GM23338 (cell line): ENCODE measurements around the gene AGTR1. TPM values are rescaled to one million over a fixed set of nuclear protein-coding genes. Genes with fewer than 3 reads are reported as not detected.

Experiments
- ATAC-seq: fragments of 200-7000 bp; cut with Tn5 transposase; 3 replicates; pipeline ENCODE4 v1.9.1; 2020
- DNase-seq: peaks from one replicate; pipeline ENCODE4 v3.0.0-alpha.2; 2015; ENCODE audit warnings: low spot score
- H2AFZ ChIP-seq: fragments of 200-600 bp; sonication (generic); 2 replicates; pipeline ENCODE4 v1.8.0; 2016; ENCODE audit warnings: antibody characterized with exemption, mild to moderate bottlenecking, moderate library complexity
- H3F3A ChIP-seq: fragments of 200-600 bp; sonication (generic); replicated peaks from 2 replicates; pipeline ENCODE4 v1.8.0; 2017; ENCODE audit warnings: antibody characterized with exemption, mixed run types, low read depth
- H3K27ac ChIP-seq: fragments of 200-600 bp; sonication (generic); 2 replicates; pipeline ENCODE4 v1.6.1; 2016; ENCODE audit warnings: low read depth
- H3K27me3 ChIP-seq: fragments of 200-600 bp; sonication (generic); 2 replicates; pipeline ENCODE4 v1.8.0; 2016; ENCODE audit warnings: mild to moderate bottlenecking, mixed run types, moderate library complexity; ENCODE audit not compliant: insufficient read depth
- H3K36me3 ChIP-seq: fragments of 200-600 bp; sonication (generic); 2 replicates; pipeline ENCODE4 v1.8.0; 2016; ENCODE audit warnings: mild to moderate bottlenecking; ENCODE audit not compliant: insufficient read depth
- H3K4me1 ChIP-seq: fragments of 200-600 bp; sonication (generic); 2 replicates; pipeline ENCODE4 v1.8.0; 2016; ENCODE audit warnings: mild to moderate bottlenecking, moderate library complexity; ENCODE audit not compliant: insufficient read depth
- H3K4me2 ChIP-seq: fragments of 200-600 bp; sonication (generic); 2 replicates; pipeline ENCODE4 v1.7.1; 2017; ENCODE audit warnings: mixed run types
- H3K4me3 ChIP-seq: fragments of 200-600 bp; sonication (generic); 2 replicates; pipeline ENCODE4 v1.6.1; 2016; ENCODE audit warnings: mixed run types
- H3K79me2 ChIP-seq: fragments of 200-600 bp; sonication (generic); replicated peaks from 2 replicates; pipeline ENCODE4 v1.8.0; 2017; ENCODE audit warnings: mild to moderate bottlenecking; ENCODE audit not compliant: insufficient read depth
- H3K9me2 ChIP-seq: fragments of 200-600 bp; sonication (generic); 2 replicates; pipeline ENCODE4 v1.8.0; 2017; ENCODE audit not compliant: insufficient read depth
- H4K20me1 ChIP-seq: fragments of 200-600 bp; sonication (generic); replicated peaks from 2 replicates; pipeline ENCODE4 v1.8.0; 2017; ENCODE audit warnings: mild to moderate bottlenecking; ENCODE audit not compliant: insufficient read depth
- H3K27ac Mint-ChIP-seq: 2 replicates; pipeline ENCODE4 v1.8.0; 2020; ENCODE audit warnings: inconsistent platforms, mild to moderate bottlenecking, moderate library complexity, mixed read lengths
- H3K27me3 Mint-ChIP-seq: 3 replicates; pipeline ENCODE4 v1.8.0; 2022; ENCODE audit warnings: low read depth, mild to moderate bottlenecking, moderate library complexity, mixed read lengths, inconsistent platforms; ENCODE audit not compliant: insufficient read depth, poor library complexity
- H3K36me3 Mint-ChIP-seq: 3 replicates; pipeline ENCODE4 v1.8.0; 2021; ENCODE audit warnings: low read depth, mild to moderate bottlenecking, inconsistent platforms, moderate library complexity, mixed read lengths
- H3K4me1 Mint-ChIP-seq: 3 replicates; pipeline ENCODE4 v1.8.0; 2020; ENCODE audit warnings: mild to moderate bottlenecking, inconsistent platforms, mixed read lengths
- H3K4me3 Mint-ChIP-seq: 3 replicates; pipeline ENCODE4 v1.8.0; 2021; ENCODE audit warnings: moderate library complexity, mild to moderate bottlenecking, inconsistent platforms, mixed read lengths
- H3K9me3 Mint-ChIP-seq: 3 replicates; pipeline ENCODE4 v1.8.0; 2020; ENCODE audit warnings: moderate library complexity, mild to moderate bottlenecking, inconsistent platforms, mixed read lengths
- CREB1 ChIP-seq: fragments of 250-450 bp; sonication (Bioruptor Pico); IDR thresholded peaks from 2 replicates; pipeline ENCODE4 v1.5.0; 2020; ENCODE audit warnings: low read depth, mild to moderate bottlenecking, moderate library complexity
- JUNB ChIP-seq: IDR thresholded peaks from one replicate; pipeline ENCODE4 v1.6.1; 2016; ENCODE audit warnings: antibody characterized with exemption; ENCODE audit not compliant: unreplicated experiment
- POLR2AphosphoS5 ChIP-seq: IDR thresholded peaks from 2 replicates; pipeline ENCODE4 v1.6.1; 2016; ENCODE audit warnings: antibody characterized with exemption, low read depth
- polyA plus RNA-seq: library from polyadenylated mRNA; unstranded; fragments of >200 nt; fragmentation: Nextera tagmentation; extraction: Ambion mirVana; gene quantifications from 2 replicates; pipeline ENCODE4 v1.2.1, GENCODE V29; 2016
- total RNA-seq: library from RNA; depleted of rRNA; stranded (reverse); fragments of >200 nt; shearing (Covaris generic); gene quantifications from 2 replicates; pipeline ENCODE4 v1.2.3, GENCODE V29; 2014
- TF ChIP-seq, protein P1 (sequence below): fragments of 250-450 bp; sonication (Bioruptor Pico); IDR thresholded peaks from 2 replicates; pipeline ENCODE4 v1.5.0; 2020; ENCODE audit warnings: mild to moderate bottlenecking, moderate library complexity
- TF ChIP-seq, protein P2 (sequence below), 2 experiments: fragments of 200-600 bp in 1 of 2; sonication (generic) in 1 of 2; conservative IDR thresholded peaks; 2 replicates each; pipeline versions ENCODE4 v1.5.1 to v1.6.1; 2016 to 2017; ENCODE audit warnings: antibody characterized with exemption in 2 of 2, low read depth in 2 of 2, mild to moderate bottlenecking in 2 of 2, moderate library complexity in 1 of 2

AGTR1 gene
- total and polyA plus RNA-seq, 2 experiments from 2014 or later = 0.16 TPM; not detected in 1

GRCh38 chr3:148759430-148759829 is 61.7 kb downstream of the AGTR1 start:
- ATAC-seq (no peak), DNase-seq (no peak)
- Histone ChIP-seq H4K20me1 (no peaks in the 10 kb centered on the region), H3K27me3 (no peaks in the 10 kb centered on the region), H3K4me2 (no peak overlapping the region), H3K27ac (no peak overlapping the region), H3K79me2 (no peaks in the 10 kb centered on the region), H3F3A (no peaks in the 10 kb centered on the region), H2AFZ (no peak overlapping the region), H3K36me3 (no peaks in the 10 kb centered on the region), H3K4me1 (no peaks in the 10 kb centered on the region), H3K9me2 (no peaks in the 10 kb centered on the region), H3K4me3 (no peak overlapping the region)
- TF ChIP-seq, protein P1, sequence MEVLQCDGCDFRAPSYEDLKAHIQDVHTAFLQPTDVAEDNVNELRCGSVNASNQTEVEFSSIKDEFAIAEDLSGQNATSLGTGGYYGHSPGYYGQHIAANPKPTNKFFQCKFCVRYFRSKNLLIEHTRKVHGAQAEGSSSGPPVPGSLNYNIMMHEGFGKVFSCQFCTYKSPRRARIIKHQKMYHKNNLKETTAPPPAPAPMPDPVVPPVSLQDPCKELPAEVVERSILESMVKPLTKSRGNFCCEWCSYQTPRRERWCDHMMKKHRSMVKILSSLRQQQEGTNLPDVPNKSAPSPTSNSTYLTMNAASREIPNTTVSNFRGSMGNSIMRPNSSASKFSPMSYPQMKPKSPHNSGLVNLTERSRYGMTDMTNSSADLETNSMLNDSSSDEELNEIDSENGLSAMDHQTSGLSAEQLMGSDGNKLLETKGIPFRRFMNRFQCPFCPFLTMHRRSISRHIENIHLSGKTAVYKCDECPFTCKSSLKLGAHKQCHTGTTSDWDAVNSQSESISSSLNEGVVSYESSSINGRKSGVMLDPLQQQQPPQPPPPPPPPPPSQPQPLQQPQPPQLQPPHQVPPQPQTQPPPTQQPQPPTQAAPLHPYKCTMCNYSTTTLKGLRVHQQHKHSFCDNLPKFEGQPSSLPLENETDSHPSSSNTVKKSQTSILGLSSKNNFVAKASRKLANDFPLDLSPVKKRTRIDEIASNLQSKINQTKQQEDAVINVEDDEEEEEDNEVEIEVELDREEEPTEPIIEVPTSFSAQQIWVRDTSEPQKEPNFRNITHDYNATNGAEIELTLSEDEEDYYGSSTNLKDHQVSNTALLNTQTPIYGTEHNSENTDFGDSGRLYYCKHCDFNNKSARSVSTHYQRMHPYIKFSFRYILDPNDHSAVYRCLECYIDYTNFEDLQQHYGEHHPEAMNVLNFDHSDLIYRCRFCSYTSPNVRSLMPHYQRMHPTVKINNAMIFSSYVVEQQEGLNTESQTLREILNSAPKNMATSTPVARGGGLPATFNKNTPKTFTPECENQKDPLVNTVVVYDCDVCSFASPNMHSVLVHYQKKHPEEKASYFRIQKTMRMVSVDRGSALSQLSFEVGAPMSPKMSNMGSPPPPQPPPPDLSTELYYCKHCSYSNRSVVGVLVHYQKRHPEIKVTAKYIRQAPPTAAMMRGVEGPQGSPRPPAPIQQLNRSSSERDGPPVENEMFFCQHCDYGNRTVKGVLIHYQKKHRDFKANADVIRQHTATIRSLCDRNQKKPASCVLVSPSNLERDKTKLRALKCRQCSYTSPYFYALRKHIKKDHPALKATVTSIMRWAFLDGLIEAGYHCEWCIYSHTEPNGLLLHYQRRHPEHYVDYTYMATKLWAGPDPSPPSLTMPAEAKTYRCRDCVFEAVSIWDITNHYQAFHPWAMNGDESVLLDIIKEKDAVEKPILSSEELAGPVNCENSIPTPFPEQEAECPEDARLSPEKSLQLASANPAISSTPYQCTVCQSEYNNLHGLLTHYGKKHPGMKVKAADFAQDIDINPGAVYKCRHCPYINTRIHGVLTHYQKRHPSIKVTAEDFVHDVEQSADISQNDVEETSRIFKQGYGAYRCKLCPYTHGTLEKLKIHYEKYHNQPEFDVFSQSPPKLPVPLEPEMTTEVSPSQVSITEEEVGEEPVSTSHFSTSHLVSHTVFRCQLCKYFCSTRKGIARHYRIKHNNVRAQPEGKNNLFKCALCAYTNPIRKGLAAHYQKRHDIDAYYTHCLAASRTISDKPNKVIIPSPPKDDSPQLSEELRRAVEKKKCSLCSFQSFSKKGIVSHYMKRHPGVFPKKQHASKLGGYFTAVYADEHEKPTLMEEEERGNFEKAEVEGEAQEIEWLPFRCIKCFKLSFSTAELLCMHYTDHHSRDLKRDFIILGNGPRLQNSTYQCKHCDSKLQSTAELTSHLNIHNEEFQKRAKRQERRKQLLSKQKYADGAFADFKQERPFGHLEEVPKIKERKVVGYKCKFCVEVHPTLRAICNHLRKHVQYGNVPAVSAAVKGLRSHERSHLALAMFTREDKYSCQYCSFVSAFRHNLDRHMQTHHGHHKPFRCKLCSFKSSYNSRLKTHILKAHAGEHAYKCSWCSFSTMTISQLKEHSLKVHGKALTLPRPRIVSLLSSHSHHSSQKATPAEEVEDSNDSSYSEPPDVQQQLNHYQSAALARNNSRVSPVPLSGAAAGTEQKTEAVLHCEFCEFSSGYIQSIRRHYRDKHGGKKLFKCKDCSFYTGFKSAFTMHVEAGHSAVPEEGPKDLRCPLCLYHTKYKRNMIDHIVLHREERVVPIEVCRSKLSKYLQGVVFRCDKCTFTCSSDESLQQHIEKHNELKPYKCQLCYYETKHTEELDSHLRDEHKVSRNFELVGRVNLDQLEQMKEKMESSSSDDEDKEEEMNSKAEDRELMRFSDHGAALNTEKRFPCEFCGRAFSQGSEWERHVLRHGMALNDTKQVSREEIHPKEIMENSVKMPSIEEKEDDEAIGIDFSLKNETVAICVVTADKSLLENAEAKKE = no peak
- no peak for TF ChIP-seq POLR2AphosphoS5
- Mint-ChIP-seq H3K27me3 (no peaks in the 10 kb centered on the region), H3K36me3 (no peaks in the 10 kb centered on the region), H3K4me3 (no peak overlapping the region), H3K27ac (no peak overlapping the region), H3K9me3 (no peaks in the 10 kb centered on the region), H3K4me1 (peaks cover 3% of the 10 kb centered on the region; the same call in 2 of the 3 replicates)

DNA sequence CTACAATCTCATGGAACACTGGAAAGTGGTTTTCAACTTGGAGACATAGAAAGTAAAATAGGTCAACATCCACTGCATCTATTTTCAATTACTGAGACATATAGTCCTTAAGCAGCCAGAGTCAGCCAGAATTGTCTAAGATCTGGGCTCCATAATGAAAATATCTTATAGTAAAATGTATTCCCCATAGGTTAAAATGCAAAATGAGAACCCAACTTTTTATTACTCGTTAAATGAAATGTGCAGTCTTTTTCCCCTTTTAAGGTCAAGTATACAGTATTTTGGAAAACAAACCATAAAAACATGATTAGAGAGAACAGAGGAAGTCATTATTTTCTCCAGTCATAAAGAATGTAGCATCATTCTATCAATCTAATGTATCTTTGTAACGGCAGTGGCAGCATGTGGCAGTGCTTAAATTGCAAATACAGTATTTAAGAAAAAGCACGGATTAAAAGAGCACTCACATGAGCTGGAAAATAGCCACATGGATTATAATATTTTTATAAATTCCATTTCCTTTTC is 65.5 kb downstream of the AGTR1 start:
- H3K27ac ChIP-seq = no peak overlapping the region
- H3K36me3 Mint-ChIP-seq = no peaks in the 10 kb centered on the region
- no peaks in the 10 kb centered on the region for H3K79me2 ChIP-seq
- TF ChIP-seq, protein P2, sequence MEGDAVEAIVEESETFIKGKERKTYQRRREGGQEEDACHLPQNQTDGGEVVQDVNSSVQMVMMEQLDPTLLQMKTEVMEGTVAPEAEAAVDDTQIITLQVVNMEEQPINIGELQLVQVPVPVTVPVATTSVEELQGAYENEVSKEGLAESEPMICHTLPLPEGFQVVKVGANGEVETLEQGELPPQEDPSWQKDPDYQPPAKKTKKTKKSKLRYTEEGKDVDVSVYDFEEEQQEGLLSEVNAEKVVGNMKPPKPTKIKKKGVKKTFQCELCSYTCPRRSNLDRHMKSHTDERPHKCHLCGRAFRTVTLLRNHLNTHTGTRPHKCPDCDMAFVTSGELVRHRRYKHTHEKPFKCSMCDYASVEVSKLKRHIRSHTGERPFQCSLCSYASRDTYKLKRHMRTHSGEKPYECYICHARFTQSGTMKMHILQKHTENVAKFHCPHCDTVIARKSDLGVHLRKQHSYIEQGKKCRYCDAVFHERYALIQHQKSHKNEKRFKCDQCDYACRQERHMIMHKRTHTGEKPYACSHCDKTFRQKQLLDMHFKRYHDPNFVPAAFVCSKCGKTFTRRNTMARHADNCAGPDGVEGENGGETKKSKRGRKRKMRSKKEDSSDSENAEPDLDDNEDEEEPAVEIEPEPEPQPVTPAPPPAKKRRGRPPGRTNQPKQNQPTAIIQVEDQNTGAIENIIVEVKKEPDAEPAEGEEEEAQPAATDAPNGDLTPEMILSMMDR (conservative IDR thresholded peaks at IDR 0.05; ENCODE audit: low read depth in 2 of 2) = no peak
- TF ChIP-seq JUNB (no peak), CREB1 (CRISPR knock-in tag) (no peak)

More for the DNA sequence above, 65.5 kb downstream of the AGTR1 start:
- Mint-ChIP-seq H3K4me3 (no peak overlapping the region), H3K27me3 (no peaks in the 10 kb centered on the region), H3K9me3 (no peaks in the 10 kb centered on the region), H3K27ac (no peak overlapping the region), H3K4me1 (peaks cover 11% of the 10 kb centered on the region; the same call in 2 of the 3 replicates)
- no peak for ATAC-seq
- Histone ChIP-seq H4K20me1 (no peaks in the 10 kb centered on the region), H3K27me3 (no peaks in the 10 kb centered on the region), H3K4me1 (peaks cover 3% of the 10 kb centered on the region; the same call in 1 of the 2 replicates), H3K4me2 (no peak overlapping the region), H3F3A (no peaks in the 10 kb centered on the region), H3K36me3 (no peaks in the 10 kb centered on the region), H3K9me2 (no peaks in the 10 kb centered on the region), H3K4me3 (no peak overlapping the region), H2AFZ (no peak overlapping the region)
- no peak for DNase-seq
